GM21381 (cell line): ENCODE results near the gene CCDC80.

ENCODE experiments used
- ATAC-seq: cut with Tn5 transposase; IDR thresholded peaks from one replicate; pipeline ENCODE4 v1.9.1; 2021; ENCODE audit warnings: mild to moderate bottlenecking, moderate library complexity; ENCODE audit not compliant: unreplicated experiment

Gene CCDC80

DNA sequence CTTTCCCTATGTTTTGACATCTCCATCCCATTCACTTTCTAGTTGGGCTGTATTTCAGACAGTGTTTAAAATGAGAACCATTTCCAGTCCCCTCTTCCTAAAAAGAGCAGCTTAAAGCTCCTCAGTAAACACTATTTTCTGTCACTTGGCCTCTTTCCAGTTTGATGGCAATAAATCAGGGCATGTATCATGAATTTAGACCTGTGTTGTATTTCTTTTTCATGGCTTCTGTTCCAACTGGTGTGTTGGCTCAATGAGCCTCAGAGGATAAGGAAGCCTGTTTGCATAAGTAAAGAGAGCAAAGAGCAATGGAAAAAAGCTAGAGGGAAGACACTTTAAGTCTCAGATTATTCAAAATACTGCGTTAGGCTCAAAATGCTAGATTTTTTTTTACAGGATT is 7.2 kb downstream of the CCDC80 start:
- ATAC-seq, result no peak

- no peak for ATAC-seq
These were observed 7.8 kb downstream of the CCDC80 start for GRCh38 chr3:112633191-112633590.

DNA sequence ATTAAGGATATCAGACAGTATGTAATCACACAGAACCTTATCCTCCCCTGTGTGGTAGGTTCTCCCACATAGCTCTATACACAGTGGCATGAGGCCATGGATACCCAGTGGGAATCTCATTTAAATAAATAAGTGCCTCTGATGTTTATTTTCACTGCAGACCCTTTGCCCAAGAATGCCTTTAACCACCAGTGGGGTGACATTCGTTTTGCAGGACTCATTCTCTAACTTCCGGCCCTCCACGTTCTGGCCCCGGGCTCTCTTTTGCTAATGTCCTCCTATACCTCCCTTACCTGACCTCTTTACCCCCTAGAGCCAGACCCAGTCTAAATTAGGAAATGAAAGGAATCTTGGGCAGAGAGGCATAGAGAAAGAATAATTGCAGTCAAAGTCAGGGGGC is 8.3 kb downstream of the CCDC80 start:
- ATAC-seq, result no peak

- ATAC-seq, result no peak
These were observed 9.7 kb downstream of the CCDC80 start for GRCh38 chr3:112631257-112631656.

- ATAC-seq, result no peak
These were observed 11.5 kb downstream of the CCDC80 start for GRCh38 chr3:112629425-112629824.

DNA sequence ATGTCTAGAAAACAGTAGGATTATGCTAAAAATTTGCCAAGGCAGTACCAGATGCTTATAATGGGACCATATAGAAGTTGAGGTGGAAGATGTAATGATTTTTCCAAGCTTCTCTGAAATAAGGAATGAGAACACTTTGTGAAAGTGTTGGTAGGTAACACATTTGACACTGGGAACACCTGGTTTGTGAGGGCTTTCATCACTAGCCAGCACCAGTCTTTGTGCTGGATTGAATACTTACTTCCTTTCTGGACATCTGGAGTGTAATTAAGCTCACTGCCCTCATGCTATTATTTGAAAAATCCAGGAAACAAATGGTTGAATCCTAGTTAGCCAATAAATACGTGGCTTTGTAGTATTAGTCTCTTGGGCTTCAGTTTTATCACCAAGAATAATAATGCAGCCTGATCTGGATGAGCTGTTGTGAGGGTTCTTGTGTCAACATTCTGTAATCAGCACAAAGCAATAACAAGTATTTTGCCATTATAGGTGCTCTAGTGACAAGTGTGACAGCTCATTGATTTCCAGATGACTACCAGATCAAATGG is 12.9 kb downstream of the CCDC80 start:
- ATAC-seq, result no peak

GRCh38 chr3:112627419-112627818 is 13.5 kb downstream of the CCDC80 start:
- no peak for ATAC-seq

- ATAC-seq, result no peak
These were observed 17.2 kb downstream of the CCDC80 start for GRCh38 chr3:112623717-112624116.

DNA sequence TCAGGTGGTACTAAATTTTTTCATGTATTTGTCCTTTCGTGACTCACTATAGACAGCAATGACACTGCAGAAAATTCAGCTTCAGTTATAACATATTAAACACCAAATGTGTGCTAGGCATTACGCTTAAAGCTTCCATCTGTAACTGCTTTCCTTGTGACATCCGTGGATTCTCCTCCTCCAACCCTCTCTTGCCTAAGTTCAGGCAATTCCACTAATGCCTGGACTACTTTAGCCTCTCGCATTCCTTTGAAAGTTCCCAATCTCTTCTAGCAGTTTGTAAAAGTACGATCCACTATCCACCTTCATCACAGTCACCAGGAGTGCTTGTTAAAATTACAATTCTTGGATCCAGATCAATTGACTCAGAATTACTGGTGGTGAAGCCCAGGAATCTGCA is 17.7 kb downstream of the CCDC80 start:
- ATAC-seq, result no peak

DNA sequence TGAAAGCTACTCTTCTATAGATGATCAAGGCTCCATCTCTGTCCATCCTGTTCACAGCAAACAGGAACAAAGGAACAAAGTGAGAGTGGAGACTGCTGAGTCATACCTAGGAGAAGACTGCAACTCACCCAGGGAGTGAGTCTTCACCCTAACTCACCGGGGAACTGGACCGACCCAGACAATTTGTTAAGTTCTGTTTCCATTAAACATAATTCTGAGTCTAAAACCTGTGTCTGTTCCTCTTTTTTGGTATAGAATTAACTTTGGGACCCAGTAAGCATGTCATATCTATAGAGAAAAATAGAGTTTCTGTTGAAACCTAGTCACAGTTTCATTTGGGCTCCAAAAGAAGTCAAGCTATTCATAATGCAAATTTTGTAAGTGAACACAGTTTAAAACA is 21.6 kb downstream of the CCDC80 start:
- ATAC-seq, result peak; percentile 58

DNA sequence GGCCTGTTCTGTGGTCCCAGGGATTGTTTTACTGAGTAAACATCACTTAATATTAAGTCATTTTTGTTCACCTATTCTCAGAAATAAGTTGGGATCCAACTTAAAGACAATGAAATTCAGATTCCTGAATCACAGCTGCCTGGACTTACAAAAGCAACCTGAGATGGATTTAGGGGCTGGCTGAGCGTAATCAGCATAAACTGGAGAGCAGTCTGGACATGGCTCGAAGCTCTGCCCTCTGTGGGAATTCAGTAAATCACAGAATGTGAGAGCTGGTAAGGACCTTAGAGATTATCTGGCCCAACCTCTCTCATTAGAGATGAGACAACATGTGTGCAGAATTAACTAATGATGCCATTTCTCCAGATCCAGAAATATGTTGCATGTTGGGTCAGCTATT is 23.7 kb downstream of the CCDC80 start:
- ATAC-seq, result no peak

- ATAC-seq, result no peak
These were observed 24.8 kb downstream of the CCDC80 start for GRCh38 chr3:112615989-112616731.

GRCh38 chr3:112611752-112612515 is 29.0 kb downstream of the CCDC80 start:
- no peak for ATAC-seq

GRCh38 chr3:112610121-112610520 is 30.8 kb downstream of the CCDC80 start:
- ATAC-seq, result no peak

DNA sequence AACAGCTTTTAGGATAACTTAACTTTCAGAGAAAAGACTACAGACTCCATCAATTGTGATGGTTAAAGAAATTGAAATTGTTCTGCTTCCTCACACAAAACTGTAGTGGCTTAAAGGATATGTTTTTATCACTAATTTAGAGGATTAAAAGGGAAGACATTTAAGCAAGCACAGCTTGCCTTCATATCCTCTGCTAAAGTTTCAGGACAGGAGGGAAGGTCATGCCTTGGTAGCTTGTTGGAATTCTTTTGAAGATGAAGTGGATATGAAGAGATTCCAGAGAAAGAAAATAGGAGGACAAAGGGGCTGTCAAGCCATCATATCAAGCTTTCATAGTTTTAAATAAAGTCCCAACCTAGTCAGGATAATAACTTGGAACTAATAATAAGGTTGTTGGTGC is 33.1 kb downstream of the CCDC80 start:
- no peak for ATAC-seq

DNA sequence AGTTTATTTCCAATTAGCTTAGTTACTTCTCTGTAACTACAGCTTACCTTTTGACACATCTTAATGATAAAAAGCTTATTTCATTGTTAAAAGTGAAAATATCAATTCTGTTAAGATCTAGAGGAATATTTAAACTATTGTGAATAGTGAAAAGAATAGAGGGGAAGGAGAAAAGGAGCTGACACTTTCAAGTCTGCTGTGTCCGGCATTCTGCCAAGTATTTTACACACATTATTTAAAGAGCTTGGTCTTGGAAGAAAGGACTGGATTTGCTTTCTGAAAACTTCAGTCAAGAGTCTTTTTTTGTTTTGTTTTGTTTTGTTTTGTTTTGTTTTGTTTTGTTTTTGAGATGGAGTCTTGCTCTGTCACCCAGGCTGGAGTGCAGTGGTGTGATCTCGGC is 34.8 kb downstream of the CCDC80 start:
- ATAC-seq, result no peak

DNA sequence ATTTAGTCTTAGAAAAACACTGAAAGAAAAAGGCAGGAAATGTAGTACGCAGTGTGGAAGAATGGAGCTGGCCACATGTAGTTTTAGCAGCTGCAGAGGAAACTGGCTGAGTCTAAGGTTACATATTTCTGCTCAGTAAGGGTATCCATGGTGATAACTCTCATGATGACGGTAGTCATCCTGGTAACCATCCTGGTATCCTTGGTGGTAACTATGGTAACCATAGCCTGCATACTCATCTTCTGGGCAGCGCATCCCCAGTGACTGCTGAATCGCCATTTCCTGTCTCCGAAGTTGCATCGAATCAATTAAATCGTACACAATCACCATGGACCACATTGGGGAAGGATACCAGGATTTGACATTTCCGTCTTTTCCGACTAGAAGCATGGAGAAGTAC is 35.7 kb downstream of the CCDC80 start:
- ATAC-seq, result no peak

DNA sequence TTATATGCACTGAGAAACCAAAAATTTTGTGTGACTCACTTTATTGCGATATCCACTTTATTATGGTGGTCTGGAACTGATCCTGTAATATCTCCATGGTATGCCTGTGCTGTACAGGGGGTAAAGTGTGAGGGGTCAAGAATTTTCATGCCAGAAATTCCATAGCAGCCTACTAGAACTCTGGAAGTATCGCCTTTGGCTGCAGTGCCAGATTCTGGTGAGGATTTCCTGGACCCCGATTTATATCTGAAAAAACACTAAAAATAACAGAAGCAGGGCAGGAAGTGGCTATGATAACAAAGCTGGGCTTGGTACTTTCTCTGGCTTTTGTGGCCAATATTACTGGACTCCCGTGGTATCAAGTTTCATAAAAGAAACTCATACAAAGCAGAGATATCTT is 36.4 kb downstream of the CCDC80 start:
- ATAC-seq, result no peak

DNA sequence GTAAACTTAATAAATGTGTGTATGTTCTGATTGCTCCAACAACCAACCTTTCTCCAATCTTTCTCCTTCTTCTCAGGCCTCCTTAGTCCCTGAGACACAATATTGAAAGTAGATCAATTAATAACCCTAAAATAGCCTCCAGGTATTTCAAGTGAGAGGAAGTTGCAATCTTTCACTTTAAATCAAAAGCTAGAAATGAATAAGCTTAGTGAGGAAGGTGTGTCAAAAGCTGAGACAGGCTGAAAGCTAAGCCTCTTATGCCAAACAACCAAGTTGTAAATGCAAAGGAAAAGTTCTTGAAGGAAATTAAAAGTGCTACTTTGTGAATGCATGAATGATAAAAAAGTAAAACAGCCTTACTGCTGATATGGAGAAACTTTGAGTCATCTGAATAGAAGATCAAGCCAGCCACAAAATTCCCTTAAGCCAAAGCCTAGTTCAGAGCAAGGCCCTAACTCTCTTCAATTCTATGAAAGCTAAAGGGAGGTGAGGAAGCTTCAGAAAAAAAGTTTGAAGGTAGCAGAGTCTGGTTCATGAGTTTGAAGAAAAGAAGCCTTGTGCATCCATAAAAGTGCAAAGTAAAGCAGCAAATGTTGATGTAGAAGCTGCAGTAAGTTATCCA is 38.6 kb downstream of the CCDC80 start:
- ATAC-seq, result no peak

GRCh38 chr3:112598731-112599130 is 42.2 kb downstream of the CCDC80 start:
- no peak for ATAC-seq

DNA sequence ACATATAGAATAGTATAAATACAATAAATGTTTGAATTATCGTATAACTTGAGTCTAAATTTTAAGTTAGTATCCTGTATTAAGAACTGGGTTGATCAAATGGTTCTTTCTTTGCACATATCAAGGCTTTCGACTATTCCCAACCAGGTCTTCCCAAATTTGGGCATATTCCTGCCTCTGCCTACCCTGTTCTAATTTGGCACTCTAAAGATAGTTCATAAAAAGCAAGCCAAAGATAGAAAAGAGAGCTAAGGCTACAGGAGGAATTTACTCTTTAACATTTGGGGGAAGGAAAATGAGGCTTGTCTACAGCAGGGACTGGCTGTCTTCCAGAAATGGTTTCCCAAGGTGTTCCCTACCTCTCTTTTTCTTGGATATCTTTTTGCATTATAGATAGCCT is 43.0 kb downstream of the CCDC80 start:
- no peak for ATAC-seq

DNA sequence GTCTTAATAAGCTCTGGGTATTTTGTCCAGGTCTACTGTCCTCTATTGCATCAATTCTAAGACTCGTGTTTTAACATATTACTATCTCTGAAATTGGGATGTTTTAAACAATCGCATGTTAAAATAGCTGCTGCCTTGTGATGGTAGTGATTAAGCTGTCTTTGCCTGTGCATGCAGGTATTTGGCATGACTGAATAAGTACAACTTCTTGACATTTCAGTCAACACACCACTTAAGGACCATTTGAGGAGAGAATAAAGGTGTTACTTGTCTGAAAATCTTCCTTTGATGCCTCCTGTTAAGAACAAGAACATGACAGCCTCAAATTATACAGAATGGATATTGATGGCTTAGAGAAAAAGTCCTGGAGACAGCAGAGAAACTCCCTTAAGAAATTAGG is 46.1 kb downstream of the CCDC80 start:
- ATAC-seq, result no peak
